ENCODE measurements around the gene SIRT2. TPM values are rescaled to one million over a fixed set of nuclear protein-coding genes. Genes with fewer than 3 reads are reported as not detected.

The SIRT2 gene
- total and polyA plus RNA-seq, 2 donors (not counting 1 experiment from before 2014, with no cell fraction given) = 42.4 to 65.9 TPM

DNA sequence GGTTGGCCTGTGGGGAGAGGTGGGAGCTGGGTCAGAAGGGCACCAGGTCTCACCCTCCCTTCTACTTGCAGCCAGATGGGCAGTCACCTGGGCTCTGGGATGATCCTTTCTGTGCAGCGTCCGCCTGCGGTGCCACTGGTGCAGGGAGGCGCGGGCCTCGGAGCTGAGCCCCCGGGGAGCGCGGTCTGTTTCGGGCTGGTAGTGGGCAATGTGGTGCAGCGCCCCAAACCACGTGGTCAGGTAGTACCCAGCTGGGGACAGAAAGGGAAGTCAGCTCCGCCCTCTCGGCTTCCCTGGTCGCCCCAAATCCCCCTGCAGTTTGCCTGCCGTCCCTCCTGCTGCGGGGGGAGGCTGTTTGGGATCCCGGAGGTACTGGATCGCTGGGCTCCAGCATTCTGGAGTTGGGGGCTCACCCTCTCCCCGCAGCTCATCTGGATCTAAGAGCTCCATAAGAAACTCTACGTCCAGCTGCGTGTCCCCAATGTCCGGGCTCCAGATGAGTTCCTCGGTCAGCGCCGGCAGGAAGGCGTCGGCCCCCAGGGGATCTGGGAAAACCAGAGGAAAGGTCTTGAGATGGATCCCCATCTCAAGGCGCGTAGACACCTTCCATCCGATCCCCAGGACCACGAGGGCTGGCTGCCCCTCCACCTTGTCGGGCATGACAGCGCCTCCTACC lies 30.1 kb downstream of the SIRT2 start:
- peaks cover 0 to 6% (median 0%) of the 10 kb centered on the region in 3 donors for H3K9me3 ChIP-seq (ENCODE audit: control extremely low read depth in 1 of 3, control insufficient read depth in 2 of 3, insufficient read depth in 1 of 3, low read length in 2 of 3)
- ChIA-PET CTCF (interaction anchor here (0.6 to 4.2 kb wide), 23 partner anchors 8 to 222 kb away, joined by 3 to 42 read pairs (median 7); partner anchors contain the start of genes ACTN4, ECH1, MRPS12 and NFKBIB), POLR2A (interaction anchor here (0.6 to 10.3 kb wide), 14 partner anchors 9 to 134 kb away, joined by 3 to 237 read pairs (median 4); partner anchors contain the start of genes ECH1, HNRNPL, MRPS12 and RINL)
- TF ChIP-seq EZH2 (IDR thresholded peaks at IDR 0.05; ENCODE audit: borderline replicate concordance, insufficient read depth, low read depth, low read length, poor library complexity, severe bottlenecking) = no peak
- TF ChIP-seq CTCF (IDR thresholded peaks at IDR 0.05) = no peak
- peak overlapping the region; percentile 70 to 97 (median 86) for H3K4me3 ChIP-seq (ENCODE audit: control extremely low read depth in 1 of 5, extremely low read depth in 1 of 5, insufficient read depth in 1 of 5, low read depth in 2 of 5, low read length in 4 of 5)
- peaks cover 61% of the 10 kb centered on the region for H3K4me1 Mint-ChIP-seq
- H2AFZ ChIP-seq (ENCODE audit: insufficient read depth, low read depth, low read length, poor library complexity, severe bottlenecking) = peak overlapping the region; percentile 80
- H3K27me3 Mint-ChIP-seq = no peaks in the 10 kb centered on the region
- WGBS (ENCODE audit: insufficient coverage) = 3% methylated on average over 34 of the region's 34 CpGs
- H4K20me1 ChIP-seq (ENCODE audit: control insufficient read depth, insufficient read depth, low read length, poor library complexity, severe bottlenecking) = no peaks in the 10 kb centered on the region
- intact Hi-C loops (cut with micrococcal nuclease) = loop anchor here (1.0 to 10.0 kb wide), 7 partner anchors 18 to 536 kb away; partner anchors contain the start of genes ECH1, FAM98C, NFKBIB and SIRT2
- ATAC-seq (ENCODE audit: low read depth) (peak; percentile 34), DNase-seq (peak; percentile 76)
- peak overlapping the region; percentile 72 to 76 for H3K27ac ChIP-seq (ENCODE audit: low read length in 2 of 2)
- peaks cover 47 to 61% of the 10 kb centered on the region in 2 donors for H3K4me1 ChIP-seq (ENCODE audit: control insufficient read depth in 2 of 2, insufficient read depth in 2 of 2, low read length in 2 of 2)
- peak overlapping the region; percentile 92 for H3K27ac Mint-ChIP-seq
- H3K9me3 Mint-ChIP-seq (ENCODE audit: insufficient read depth) = no peaks in the 10 kb centered on the region
- H3K4me3 Mint-ChIP-seq = peak overlapping the region; percentile 95
- H3K4me2 ChIP-seq (replicated peaks; ENCODE audit: low read depth, low read length, poor library complexity, severe bottlenecking) = peak overlapping the region; percentile 99
- H3K36me3 ChIP-seq (replicated peaks in 1 of 2; ENCODE audit: control extremely low read depth in 1 of 2, control insufficient read depth in 1 of 2, extremely low read depth in 1 of 2, insufficient read depth in 2 of 2, low read length in 1 of 2) = peaks cover 0 to 7% of the 10 kb centered on the region in 2 experiments
- peak overlapping the region; percentile 91 for H3K9ac ChIP-seq (ENCODE audit: low read length)
- H3K79me2 ChIP-seq (ENCODE audit: control insufficient read depth, insufficient read depth, low read length) = peaks cover 20% of the 10 kb centered on the region
- no peaks in the 10 kb centered on the region for H3K27me3 ChIP-seq (replicated peaks in 1 of 4; ENCODE audit: control extremely low read depth in 1 of 4, control insufficient read depth in 3 of 4, insufficient read depth in 4 of 4, low read length in 3 of 4)
